ENCODE measurements around the gene ADIPOR2. TPM values are rescaled to one million over a fixed set of nuclear protein-coding genes. Genes with fewer than 3 reads are reported as not detected.

The ADIPOR2 gene
- total and polyA plus RNA-seq, 2 donors (not counting 1 experiment from before 2014, with no cell fraction given): 9.2 to 35.9 TPM

DNA sequence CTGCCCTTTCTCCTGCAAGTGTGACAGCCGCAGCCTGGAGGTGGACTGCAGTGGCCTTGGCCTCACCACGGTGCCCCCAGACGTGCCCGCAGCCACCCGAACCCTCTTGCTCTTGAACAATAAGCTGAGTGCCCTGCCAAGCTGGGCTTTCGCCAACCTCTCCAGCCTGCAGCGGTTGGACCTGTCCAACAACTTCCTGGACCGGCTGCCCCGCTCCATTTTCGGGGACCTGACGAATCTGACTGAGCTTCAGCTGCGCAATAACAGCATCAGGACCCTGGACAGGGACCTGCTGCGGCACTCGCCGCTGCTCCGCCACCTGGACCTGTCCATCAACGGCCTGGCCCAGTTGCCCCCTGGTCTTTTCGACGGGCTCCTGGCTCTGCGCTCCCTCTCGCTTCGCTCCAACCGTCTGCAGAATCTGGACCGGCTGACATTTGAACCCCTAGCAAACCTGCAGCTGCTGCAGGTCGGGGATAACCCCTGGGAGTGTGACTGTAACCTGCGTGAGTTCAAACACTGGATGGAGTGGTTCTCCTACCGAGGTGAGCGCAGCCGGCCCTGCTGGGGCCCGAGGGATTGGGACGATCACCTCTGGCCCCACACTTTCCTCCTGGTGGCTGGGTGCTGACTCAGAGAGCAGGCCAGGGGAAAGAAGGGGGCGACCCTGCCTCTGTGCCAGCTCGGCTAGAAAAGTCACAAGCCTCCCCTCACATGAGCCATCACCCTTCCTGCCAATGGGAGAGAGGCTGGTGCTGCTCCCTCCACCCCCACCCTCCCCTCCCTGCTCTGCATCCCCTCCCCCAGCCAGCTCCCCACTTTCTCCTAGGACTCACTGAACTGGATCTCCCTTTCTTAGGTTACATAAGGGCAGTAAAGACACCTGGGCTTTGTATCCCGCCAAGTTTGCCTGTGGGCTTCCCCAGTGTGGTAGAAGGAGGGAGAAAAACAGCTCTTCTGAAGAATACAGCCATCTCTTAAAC, 140.4 kb downstream of the ADIPOR2 start:
- H3K9me3 ChIP-seq (ENCODE audit: control extremely low read depth in 1 of 3, control insufficient read depth in 2 of 3, insufficient read depth in 1 of 3, low read length in 2 of 3): peaks cover 0 to 8% (median 0%) of the 10 kb centered on the region in 3 donors
- no peak for TF ChIP-seq EZH2 (IDR thresholded peaks at IDR 0.05; ENCODE audit: borderline replicate concordance, insufficient read depth, low read depth, low read length, poor library complexity, severe bottlenecking)
- TF ChIP-seq, protein P1, sequence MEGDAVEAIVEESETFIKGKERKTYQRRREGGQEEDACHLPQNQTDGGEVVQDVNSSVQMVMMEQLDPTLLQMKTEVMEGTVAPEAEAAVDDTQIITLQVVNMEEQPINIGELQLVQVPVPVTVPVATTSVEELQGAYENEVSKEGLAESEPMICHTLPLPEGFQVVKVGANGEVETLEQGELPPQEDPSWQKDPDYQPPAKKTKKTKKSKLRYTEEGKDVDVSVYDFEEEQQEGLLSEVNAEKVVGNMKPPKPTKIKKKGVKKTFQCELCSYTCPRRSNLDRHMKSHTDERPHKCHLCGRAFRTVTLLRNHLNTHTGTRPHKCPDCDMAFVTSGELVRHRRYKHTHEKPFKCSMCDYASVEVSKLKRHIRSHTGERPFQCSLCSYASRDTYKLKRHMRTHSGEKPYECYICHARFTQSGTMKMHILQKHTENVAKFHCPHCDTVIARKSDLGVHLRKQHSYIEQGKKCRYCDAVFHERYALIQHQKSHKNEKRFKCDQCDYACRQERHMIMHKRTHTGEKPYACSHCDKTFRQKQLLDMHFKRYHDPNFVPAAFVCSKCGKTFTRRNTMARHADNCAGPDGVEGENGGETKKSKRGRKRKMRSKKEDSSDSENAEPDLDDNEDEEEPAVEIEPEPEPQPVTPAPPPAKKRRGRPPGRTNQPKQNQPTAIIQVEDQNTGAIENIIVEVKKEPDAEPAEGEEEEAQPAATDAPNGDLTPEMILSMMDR (IDR thresholded peaks at IDR 0.05): no peak
- H3K36me3 ChIP-seq (replicated peaks in 1 of 2; ENCODE audit: control extremely low read depth in 1 of 2, control insufficient read depth in 1 of 2, extremely low read depth in 1 of 2, insufficient read depth in 2 of 2, low read length in 1 of 2): no peaks in the 10 kb centered on the region
- ChIA-PET POLR2A (no interaction called here), CTCF (interaction anchor here (1.4 kb wide), 1 partner anchor 109 kb away, joined by 3 read pairs; no protein-coding TSS in a partner anchor)
- no peak overlapping the region for H3K27ac Mint-ChIP-seq
- no peaks in the 10 kb centered on the region for H3K9me3 Mint-ChIP-seq (ENCODE audit: insufficient read depth)
- H3K79me2 ChIP-seq (ENCODE audit: control insufficient read depth, insufficient read depth, low read length): no peaks in the 10 kb centered on the region
- peaks cover 48% of the 10 kb centered on the region for H3K27me3 Mint-ChIP-seq
- no peak overlapping the region for H3K4me3 Mint-ChIP-seq
- peaks cover 0 to 21% (median 3%) of the 10 kb centered on the region in 4 experiments for H3K27me3 ChIP-seq (replicated peaks in 1 of 4; ENCODE audit: control extremely low read depth in 1 of 4, control insufficient read depth in 3 of 4, insufficient read depth in 4 of 4, low read length in 3 of 4)
- 24% methylated on average over 29 of the region's 34 CpGs for WGBS (ENCODE audit: insufficient coverage)
- no peak for DNase-seq
- H3K27ac ChIP-seq (ENCODE audit: low read length in 2 of 2): no peak overlapping the region
- H3K4me1 ChIP-seq (ENCODE audit: control insufficient read depth in 2 of 2, insufficient read depth in 2 of 2, low read length in 2 of 2): no peaks in the 10 kb centered on the region
- no peak overlapping the region for H3K9ac ChIP-seq (ENCODE audit: low read length)
- no peak overlapping the region for H2AFZ ChIP-seq (ENCODE audit: insufficient read depth, low read depth, low read length, poor library complexity, severe bottlenecking)
- H3K4me2 ChIP-seq (replicated peaks; ENCODE audit: low read depth, low read length, poor library complexity, severe bottlenecking): no peak overlapping the region
- intact Hi-C loops (cut with micrococcal nuclease): no loop called here
- H3K4me1 Mint-ChIP-seq: peaks cover 3% of the 10 kb centered on the region
- H3K4me3 ChIP-seq (ENCODE audit: control extremely low read depth in 1 of 5, extremely low read depth in 1 of 5, insufficient read depth in 1 of 5, low read depth in 2 of 5, low read length in 4 of 5): no peak overlapping the region
- ATAC-seq (ENCODE audit: low read depth): no peak
- no peaks in the 10 kb centered on the region for H4K20me1 ChIP-seq (ENCODE audit: control insufficient read depth, insufficient read depth, low read length, poor library complexity, severe bottlenecking)

All from B cell (primary cell).